Loucy (cell line): ENCODE results near the gene CAMSAP3.

ENCODE experiments used
- EZH2phosphoT487 ChIP-seq: fragments of 200-600 bp; IDR thresholded peaks from 2 replicates; pipeline ENCODE4 v1.6.1; 2018; ENCODE audit warnings: antibody characterized with exemption, mild to moderate bottlenecking, moderate library complexity, borderline replicate concordance
- TF ChIP-seq, protein P1 (sequence below): fragments of 200-600 bp; sonication (generic); conservative IDR thresholded peaks from 2 replicates; pipeline ENCODE4 v1.5.1; 2014; ENCODE audit warnings: mild to moderate bottlenecking, antibody characterized with exemption, low read length

DNA sequence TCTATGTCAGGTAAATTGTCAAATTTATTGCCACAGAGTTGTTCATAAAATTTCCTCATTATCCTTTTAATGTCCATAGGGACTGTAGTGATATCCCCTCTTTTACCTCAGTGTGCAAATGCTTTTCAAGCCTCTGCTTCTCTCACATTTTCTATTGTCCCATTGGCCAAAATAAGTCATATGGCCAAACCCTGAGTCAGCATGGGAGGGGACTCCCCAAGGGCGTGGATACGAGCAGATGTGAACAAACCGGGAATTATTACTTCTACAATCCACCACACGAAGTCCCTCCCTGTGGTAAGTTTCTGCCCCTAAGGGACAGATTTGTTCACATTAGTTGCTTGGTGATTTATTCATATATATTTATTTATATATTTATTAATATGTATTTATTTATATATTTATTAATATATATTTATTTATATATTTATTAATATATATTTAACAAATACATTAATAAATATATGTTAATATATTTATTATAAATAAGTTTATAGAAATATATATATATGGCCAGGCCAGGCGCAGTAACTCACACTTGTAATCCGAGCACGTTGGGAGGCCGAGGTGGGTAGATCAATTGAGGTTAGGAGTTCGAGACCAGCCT lies 20.1 kb upstream of the CAMSAP3 start:
- TF ChIP-seq, protein P1, sequence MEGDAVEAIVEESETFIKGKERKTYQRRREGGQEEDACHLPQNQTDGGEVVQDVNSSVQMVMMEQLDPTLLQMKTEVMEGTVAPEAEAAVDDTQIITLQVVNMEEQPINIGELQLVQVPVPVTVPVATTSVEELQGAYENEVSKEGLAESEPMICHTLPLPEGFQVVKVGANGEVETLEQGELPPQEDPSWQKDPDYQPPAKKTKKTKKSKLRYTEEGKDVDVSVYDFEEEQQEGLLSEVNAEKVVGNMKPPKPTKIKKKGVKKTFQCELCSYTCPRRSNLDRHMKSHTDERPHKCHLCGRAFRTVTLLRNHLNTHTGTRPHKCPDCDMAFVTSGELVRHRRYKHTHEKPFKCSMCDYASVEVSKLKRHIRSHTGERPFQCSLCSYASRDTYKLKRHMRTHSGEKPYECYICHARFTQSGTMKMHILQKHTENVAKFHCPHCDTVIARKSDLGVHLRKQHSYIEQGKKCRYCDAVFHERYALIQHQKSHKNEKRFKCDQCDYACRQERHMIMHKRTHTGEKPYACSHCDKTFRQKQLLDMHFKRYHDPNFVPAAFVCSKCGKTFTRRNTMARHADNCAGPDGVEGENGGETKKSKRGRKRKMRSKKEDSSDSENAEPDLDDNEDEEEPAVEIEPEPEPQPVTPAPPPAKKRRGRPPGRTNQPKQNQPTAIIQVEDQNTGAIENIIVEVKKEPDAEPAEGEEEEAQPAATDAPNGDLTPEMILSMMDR, result no peak
- no peak for TF ChIP-seq EZH2phosphoT487
